ENCODE results near the gene APPBP2. TPM values are rescaled to one million over a fixed set of nuclear protein-coding genes. Genes with fewer than 3 reads are reported as not detected.

Gene APPBP2
- total and polyA plus RNA-seq, 9 donors = 14.4 to 72.1 (median 53.1) TPM

DNA sequence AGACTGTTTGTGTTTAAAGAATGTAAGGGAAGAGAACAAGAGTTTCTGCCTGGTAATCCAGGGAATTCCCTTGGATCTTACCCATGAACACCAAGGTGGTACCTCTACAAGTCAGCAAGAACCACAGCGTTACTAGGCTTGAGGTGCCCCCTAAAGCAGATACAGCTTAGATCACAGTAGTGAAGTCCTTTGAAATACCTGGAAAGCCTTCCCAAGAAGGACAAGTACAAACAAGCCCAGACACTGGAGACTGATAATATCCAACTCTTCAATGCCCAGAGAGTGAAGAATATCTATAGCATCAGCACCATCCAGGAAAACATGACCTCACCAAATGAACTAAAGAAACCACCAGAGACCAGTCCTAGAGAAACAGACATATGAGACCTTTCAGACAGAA is 3.8 kb upstream of the APPBP2 start:
- Histone ChIP-seq H3K27ac (no peak overlapping the region), H3K36me3 (no peaks in the 10 kb centered on the region), H3K4me1 (ENCODE audit: insufficient read depth) (no peaks in the 10 kb centered on the region), H3K4me3 (no peak overlapping the region), H3K27me3 (no peaks in the 10 kb centered on the region), H3K9me3 (no peaks in the 10 kb centered on the region)
- intact Hi-C loops (cut with DNase I) = loop anchor here (10.0 kb wide), 3 partner anchors 45 to 75 kb away; partner anchors contain the start of gene PPM1D (in 3 of the 4)
- 100% methylated on average over 1 of the region's 1 CpG for WGBS, 3 donors
- DNase-seq = no peak
- TF ChIP-seq EP300 (IDR thresholded peaks at IDR 0.05) (no peak), POLR2A (IDR thresholded peaks at IDR 0.05) (no peak)
- TF ChIP-seq, protein P1, sequence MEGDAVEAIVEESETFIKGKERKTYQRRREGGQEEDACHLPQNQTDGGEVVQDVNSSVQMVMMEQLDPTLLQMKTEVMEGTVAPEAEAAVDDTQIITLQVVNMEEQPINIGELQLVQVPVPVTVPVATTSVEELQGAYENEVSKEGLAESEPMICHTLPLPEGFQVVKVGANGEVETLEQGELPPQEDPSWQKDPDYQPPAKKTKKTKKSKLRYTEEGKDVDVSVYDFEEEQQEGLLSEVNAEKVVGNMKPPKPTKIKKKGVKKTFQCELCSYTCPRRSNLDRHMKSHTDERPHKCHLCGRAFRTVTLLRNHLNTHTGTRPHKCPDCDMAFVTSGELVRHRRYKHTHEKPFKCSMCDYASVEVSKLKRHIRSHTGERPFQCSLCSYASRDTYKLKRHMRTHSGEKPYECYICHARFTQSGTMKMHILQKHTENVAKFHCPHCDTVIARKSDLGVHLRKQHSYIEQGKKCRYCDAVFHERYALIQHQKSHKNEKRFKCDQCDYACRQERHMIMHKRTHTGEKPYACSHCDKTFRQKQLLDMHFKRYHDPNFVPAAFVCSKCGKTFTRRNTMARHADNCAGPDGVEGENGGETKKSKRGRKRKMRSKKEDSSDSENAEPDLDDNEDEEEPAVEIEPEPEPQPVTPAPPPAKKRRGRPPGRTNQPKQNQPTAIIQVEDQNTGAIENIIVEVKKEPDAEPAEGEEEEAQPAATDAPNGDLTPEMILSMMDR (IDR thresholded peaks at IDR 0.05) = no peak

DNA sequence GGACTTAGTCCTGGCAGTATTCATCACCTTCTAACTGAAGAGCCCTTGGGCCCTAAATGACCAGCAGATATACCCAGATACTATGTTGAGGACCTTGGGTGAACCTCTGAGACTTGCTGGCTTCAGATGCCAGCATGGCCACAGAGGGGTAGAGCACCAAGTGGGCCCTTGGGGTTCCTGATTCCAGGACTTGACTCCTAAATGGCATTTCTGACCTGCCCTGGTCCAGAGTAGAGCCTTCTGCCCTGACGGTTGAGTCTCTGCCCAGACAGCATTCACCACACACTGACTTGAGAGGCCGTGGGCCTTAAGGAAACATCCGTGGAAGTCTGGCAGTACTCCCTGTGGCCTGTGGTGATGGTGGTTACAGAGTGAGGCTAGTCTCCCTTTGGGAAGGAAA is 2.8 kb upstream of the APPBP2 start:
- Histone ChIP-seq H3K36me3 (no peaks in the 10 kb centered on the region), H3K9me3 (no peaks in the 10 kb centered on the region), H3K27me3 (no peaks in the 10 kb centered on the region), H3K27ac (no peak overlapping the region), H3K4me3 (no peak overlapping the region), H3K4me1 (ENCODE audit: insufficient read depth) (no peaks in the 10 kb centered on the region)
- WGBS, 3 donors = 90 to 97% (median 96%) methylated on average over 3 of the region's 3 CpGs
- TF ChIP-seq EP300 (IDR thresholded peaks at IDR 0.05) = no peak
- intact Hi-C loops (cut with DNase I) = loop anchor here (10.0 kb wide), 3 partner anchors 46 to 76 kb away; partner anchors contain the start of gene PPM1D (in 3 of the 4)
- no peak for DNase-seq

DNA sequence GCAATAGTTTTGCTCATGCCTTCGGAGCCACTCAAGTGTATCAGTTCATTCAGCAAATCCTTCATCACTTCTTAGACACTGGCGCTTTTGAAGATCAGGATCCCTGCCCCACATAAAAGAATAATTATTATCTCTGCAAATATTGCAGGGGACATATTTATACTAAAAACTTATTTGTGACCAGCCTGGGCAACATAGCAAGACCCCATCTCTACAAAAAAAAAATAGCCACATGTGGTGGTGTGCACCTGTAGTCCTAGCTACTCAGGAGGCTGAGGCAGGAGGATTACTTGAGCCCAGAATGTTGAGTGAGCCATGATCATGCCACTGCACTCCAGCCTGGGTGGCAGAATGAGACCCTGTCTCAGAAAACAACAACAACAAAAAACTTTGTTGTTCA is 1.7 kb upstream of the APPBP2 start:
- H3K27ac ChIP-seq = no peak overlapping the region
- DNase-seq = no peak
- H3K4me1 ChIP-seq (ENCODE audit: insufficient read depth) = peaks cover 3% of the 10 kb centered on the region
- no peaks in the 10 kb centered on the region for H3K27me3 ChIP-seq
- WGBS, 3 donors = 97 to 100% (median 98%) methylated on average over 2 of the region's 2 CpGs
- H3K36me3 ChIP-seq = no peaks in the 10 kb centered on the region
- no peak overlapping the region for H3K4me3 ChIP-seq
- intact Hi-C loops (cut with DNase I) = loop anchor here (10.0 kb wide), 3 partner anchors 47 to 77 kb away; partner anchors contain the start of gene PPM1D (in 3 of the 4)
- TF ChIP-seq EP300 (IDR thresholded peaks at IDR 0.05) (no peak), POLR2A (IDR thresholded peaks at IDR 0.05) (no peak)
- TF ChIP-seq, protein P1 (IDR thresholded peaks at IDR 0.05) = no peak
- no peaks in the 10 kb centered on the region for H3K9me3 ChIP-seq

DNA sequence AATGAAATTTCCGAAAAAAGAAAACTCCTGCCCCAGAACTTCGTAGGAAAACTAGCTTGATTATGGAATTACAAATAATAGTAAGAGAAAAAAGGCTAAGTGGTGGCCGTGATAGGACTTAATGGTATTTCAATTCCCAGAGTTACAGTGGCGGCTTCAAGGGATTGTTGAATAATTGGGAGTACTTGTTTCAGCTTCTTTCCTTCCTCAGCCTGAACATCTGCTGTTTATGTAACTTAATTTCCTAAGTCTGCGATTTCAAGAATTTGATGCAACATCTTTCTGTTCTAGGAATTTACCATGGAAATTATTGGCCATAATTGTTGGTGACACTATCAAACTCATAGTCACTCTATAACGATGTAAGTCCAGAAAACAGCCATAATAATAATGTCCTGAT is 684 bp upstream of the APPBP2 start:
- TF ChIP-seq EP300 (IDR thresholded peaks at IDR 0.05) = no peak
- TF ChIP-seq, protein P1 (IDR thresholded peaks at IDR 0.05) = no peak
- TF ChIP-seq POLR2A (IDR thresholded peaks at IDR 0.05) = no peak
- no peaks in the 10 kb centered on the region for H3K9me3 ChIP-seq
- H3K27ac ChIP-seq = peak overlapping the region in 1 of 2 donors; percentile 99
- 8 to 16% (median 11%) methylated on average over 6 of the region's 6 CpGs for WGBS, 3 donors
- DNase-seq = no peak
- peak overlapping the region; percentile 81 for H3K4me3 ChIP-seq
- no peaks in the 10 kb centered on the region for H3K36me3 ChIP-seq
- no peaks in the 10 kb centered on the region for H3K27me3 ChIP-seq
- peaks cover 9% of the 10 kb centered on the region for H3K4me1 ChIP-seq (ENCODE audit: insufficient read depth)
- intact Hi-C loops (cut with DNase I) = loop anchor here (10.0 kb wide), 3 partner anchors 48 to 78 kb away; partner anchors contain the start of gene PPM1D (in 3 of the 4)

DNA sequence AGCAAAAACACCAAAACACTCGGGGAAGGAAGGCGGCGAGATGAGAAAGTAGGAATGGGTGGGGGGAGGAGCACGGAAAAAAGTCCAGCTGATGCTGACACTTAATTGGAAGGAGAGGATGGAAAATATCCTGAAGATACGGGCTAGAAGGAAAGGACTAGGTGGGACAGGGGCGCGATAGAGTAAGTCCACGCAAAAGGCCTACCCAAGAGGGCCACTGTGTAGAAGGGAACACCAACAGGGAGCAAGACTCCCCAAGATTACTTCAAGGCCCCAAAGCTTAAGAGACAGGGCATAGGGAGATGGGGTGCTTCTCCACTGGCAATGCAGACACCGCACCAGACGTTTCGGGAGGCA is 736 bp downstream of the APPBP2 start:
- no peaks in the 10 kb centered on the region for H3K36me3 ChIP-seq

More for the DNA sequence above, 736 bp downstream of the APPBP2 start:
- TF ChIP-seq POLR2A (IDR thresholded peaks at IDR 0.05) (no peak), EP300 (IDR thresholded peaks at IDR 0.05) (no peak)
- TF ChIP-seq, protein P1 (IDR thresholded peaks at IDR 0.05) = no peak
- peak overlapping the region; percentile 81 for H3K4me3 ChIP-seq
- no peaks in the 10 kb centered on the region for H3K9me3 ChIP-seq
- DNase-seq = no peak
- H3K4me1 ChIP-seq (ENCODE audit: insufficient read depth) = peaks cover 9% of the 10 kb centered on the region
- peak overlapping the region; percentile 89 to 99 for H3K27ac ChIP-seq
- 0% methylated on average over 11 of the region's 11 CpGs for WGBS, 3 donors
- intact Hi-C loops (cut with DNase I) = loop anchor here (2.0 to 10.0 kb wide), 4 partner anchors 49 to 79 kb away; partner anchors contain the start of gene PPM1D (in 4 of the 4)
- no peaks in the 10 kb centered on the region for H3K27me3 ChIP-seq
